ENCODE data around the gene CDKL4. TPM values are rescaled to one million over a fixed set of nuclear protein-coding genes. Genes with fewer than 3 reads are reported as not detected.
"Not testable (repeated sequence)": the region's sequence is repeated elsewhere in the genome, so short reads cannot be mapped to it uniquely, and the experiment has no call there.

The CDKL4 gene
- total and polyA plus RNA-seq, 5 donors from 2014 or later: 0.25 to 1.6 (median 0.43) TPM

- Histone ChIP-seq H3K4me3 (ENCODE audit: low read depth, low read length) (no peak overlapping the region), H3K27ac (ENCODE audit: insufficient read depth, low read length, poor library complexity, severe bottlenecking) (no peak overlapping the region), H3K27me3 (ENCODE audit: control insufficient read depth, insufficient read depth, low read length) (no peaks in the 10 kb centered on the region), H3K36me3 (ENCODE audit: control insufficient read depth, insufficient read depth, low read length) (no peaks in the 10 kb centered on the region), H3K4me1 (ENCODE audit: control insufficient read depth, insufficient read depth, low read length, poor library complexity, severe bottlenecking) (peaks cover 21% of the 10 kb centered on the region), H3K9me3 (ENCODE audit: control insufficient read depth in 2 of 2, low read length in 2 of 2) (no peaks in the 10 kb centered on the region)
- Mint-ChIP-seq H3K27ac (no peak overlapping the region), H3K9me3 (no peaks in the 10 kb centered on the region), H3K4me3 (no peak overlapping the region), H3K36me3 (no peaks in the 10 kb centered on the region), H3K4me1 (peaks cover 28 to 52% (median 39%) of the 10 kb centered on the region in 4 donors), H3K27me3 (peaks cover 37% of the 10 kb centered on the region)
- DNase-seq: no peak
- ATAC-seq (ENCODE audit: low read depth in 2 of 2): no peak
Observed at GRCh38 chr2:39140322-39140847, 103.4 kb downstream of the CDKL4 start.

DNA sequence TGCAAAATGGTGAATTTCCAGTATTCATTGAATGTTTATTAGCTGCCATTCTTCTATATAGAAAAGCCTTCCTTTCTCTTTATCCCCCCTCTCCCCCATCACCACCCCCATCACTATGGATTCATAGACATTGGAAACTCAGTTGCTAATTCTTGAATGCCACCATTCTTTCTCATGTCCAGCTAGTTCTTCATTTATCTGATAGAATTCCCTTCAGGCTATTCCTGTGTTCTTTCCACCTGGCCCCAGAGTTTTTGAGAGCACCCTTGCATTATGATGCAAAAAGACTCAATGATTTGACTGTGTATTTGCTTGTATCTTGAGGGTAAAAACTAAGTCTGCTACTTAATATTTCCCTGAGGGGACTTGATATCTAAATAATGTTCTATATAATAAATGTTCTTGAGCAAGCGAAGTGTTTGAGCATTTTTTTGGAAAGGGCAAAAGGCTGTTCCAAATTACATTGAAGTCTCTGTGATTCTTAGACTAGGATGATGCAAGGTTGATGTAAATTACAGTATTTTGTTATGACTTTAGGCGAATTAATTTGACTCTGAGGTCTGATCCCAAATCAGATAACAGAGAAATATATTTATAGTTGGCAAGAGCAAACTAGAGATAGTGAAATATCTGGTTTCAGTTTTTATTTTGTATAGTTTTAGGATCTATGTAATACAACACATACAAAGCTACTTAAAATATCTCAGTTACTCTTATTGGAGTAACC, 104.1 kb downstream of the CDKL4 start:
- no peak overlapping the region for H3K27ac Mint-ChIP-seq
- H3K27me3 Mint-ChIP-seq: peaks cover 37% of the 10 kb centered on the region
- no peaks in the 10 kb centered on the region for H3K9me3 Mint-ChIP-seq
- no peaks in the 10 kb centered on the region for H3K36me3 ChIP-seq (ENCODE audit: control insufficient read depth, insufficient read depth, low read length)
- DNase-seq (peak in 1 of 3 donors; percentile 40), ATAC-seq (ENCODE audit: low read depth in 2 of 2) (no peak)
- H3K4me3 Mint-ChIP-seq: peak overlapping the region in 1 of 4 donors; percentile 7
- H3K9me3 ChIP-seq (ENCODE audit: control insufficient read depth in 2 of 2, low read length in 2 of 2): no peaks in the 10 kb centered on the region
- no peak overlapping the region for H3K27ac ChIP-seq (ENCODE audit: insufficient read depth, low read length, poor library complexity, severe bottlenecking)
- H3K36me3 Mint-ChIP-seq: no peaks in the 10 kb centered on the region
- H3K4me1 Mint-ChIP-seq: peaks cover 28 to 52% (median 40%) of the 10 kb centered on the region in 4 donors
- H3K4me1 ChIP-seq (ENCODE audit: control insufficient read depth, insufficient read depth, low read length, poor library complexity, severe bottlenecking): peaks cover 21% of the 10 kb centered on the region
- H3K27me3 ChIP-seq (ENCODE audit: control insufficient read depth, insufficient read depth, low read length): no peaks in the 10 kb centered on the region
- H3K4me3 ChIP-seq (ENCODE audit: low read depth, low read length): no peak overlapping the region

GRCh38 chr2:39138837-39139211, 104.9 kb downstream of the CDKL4 start:
- ATAC-seq (ENCODE audit: low read depth in 2 of 2): no peak
- Mint-ChIP-seq H3K4me1 (peaks cover 28 to 55% (median 39%) of the 10 kb centered on the region in 4 donors), H3K36me3 (no peaks in the 10 kb centered on the region), H3K4me3 (peak overlapping the region in 2 of 4 donors; percentile 1 to 13), H3K9me3 (no peaks in the 10 kb centered on the region), H3K27ac (peak overlapping the region in 1 of 3 donors; percentile 58), H3K27me3 (peaks cover 39% of the 10 kb centered on the region)
- no peak overlapping the region for H3K27ac ChIP-seq (ENCODE audit: insufficient read depth, low read length, poor library complexity, severe bottlenecking)
- no peaks in the 10 kb centered on the region for H3K9me3 ChIP-seq (ENCODE audit: control insufficient read depth in 2 of 2, low read length in 2 of 2)
- H3K4me3 ChIP-seq (ENCODE audit: low read depth, low read length): no peak overlapping the region
- H3K4me1 ChIP-seq (ENCODE audit: control insufficient read depth, insufficient read depth, low read length, poor library complexity, severe bottlenecking): peaks cover 21% of the 10 kb centered on the region
- H3K36me3 ChIP-seq (ENCODE audit: control insufficient read depth, insufficient read depth, low read length): no peaks in the 10 kb centered on the region
- DNase-seq: no peak
- no peaks in the 10 kb centered on the region for H3K27me3 ChIP-seq (ENCODE audit: control insufficient read depth, insufficient read depth, low read length)

GRCh38 chr2:39138187-39138836, 105.5 kb downstream of the CDKL4 start:
- not testable (repeated sequence) for H3K4me3 Mint-ChIP-seq

GRCh38 chr2:39136799-39137198, 107.0 kb downstream of the CDKL4 start:
- H3K36me3 Mint-ChIP-seq: no peaks in the 10 kb centered on the region
- peak overlapping the region; percentile 15 to 75 (median 54) for H3K4me3 Mint-ChIP-seq
- Histone ChIP-seq H3K27ac (ENCODE audit: insufficient read depth, low read length, poor library complexity, severe bottlenecking) (peak overlapping the region; percentile 41), H3K4me1 (ENCODE audit: control insufficient read depth, insufficient read depth, low read length, poor library complexity, severe bottlenecking) (peaks cover 21% of the 10 kb centered on the region), H3K4me3 (ENCODE audit: low read depth, low read length) (peak overlapping the region; percentile 54), H3K36me3 (ENCODE audit: control insufficient read depth, insufficient read depth, low read length) (no peaks in the 10 kb centered on the region), H3K9me3 (ENCODE audit: control insufficient read depth in 2 of 2, low read length in 2 of 2) (no peaks in the 10 kb centered on the region), H3K27me3 (ENCODE audit: control insufficient read depth, insufficient read depth, low read length) (no peaks in the 10 kb centered on the region)
- peak in 2 of 3 donors; percentile 24 to 69 for DNase-seq
- H3K4me1 Mint-ChIP-seq: peaks cover 25 to 51% (median 34%) of the 10 kb centered on the region in 4 donors
- peak overlapping the region; percentile 9 to 91 (median 90) for H3K27ac Mint-ChIP-seq
- peaks cover 39% of the 10 kb centered on the region for H3K27me3 Mint-ChIP-seq
- peak; percentile 82 to 83 for ATAC-seq (ENCODE audit: low read depth in 2 of 2)
- H3K9me3 Mint-ChIP-seq: peaks cover 0 to 2% (median 0%) of the 10 kb centered on the region in 7 donors

More at GRCh38 chr2:39138187-39138836, 105.5 kb downstream of the CDKL4 start:
- H3K36me3 ChIP-seq (ENCODE audit: control insufficient read depth, insufficient read depth, low read length); DNase-seq; H3K27ac ChIP-seq (ENCODE audit: insufficient read depth, low read length, poor library complexity, severe bottlenecking); H3K27me3 ChIP-seq (ENCODE audit: control insufficient read depth, insufficient read depth, low read length); H3K36me3 Mint-ChIP-seq; H3K4me3 ChIP-seq (ENCODE audit: low read depth, low read length); ATAC-seq (ENCODE audit: low read depth in 2 of 2); H3K9me3 Mint-ChIP-seq; H3K9me3 ChIP-seq (ENCODE audit: control insufficient read depth in 2 of 2, low read length in 2 of 2): not testable (repeated sequence)
- H3K27ac Mint-ChIP-seq: peak overlapping the region in 1 of 3 donors; percentile 58
- peaks cover 44% of the 10 kb centered on the region for H3K27me3 Mint-ChIP-seq
- H3K4me1 Mint-ChIP-seq: peaks cover 28 to 58% (median 39%) of the 10 kb centered on the region in 4 donors
- H3K4me1 ChIP-seq (ENCODE audit: control insufficient read depth, insufficient read depth, low read length, poor library complexity, severe bottlenecking): peaks cover 21% of the 10 kb centered on the region

GRCh38 chr2:39135690-39136259, 108.0 kb downstream of the CDKL4 start:
- Histone ChIP-seq H3K36me3 (ENCODE audit: control insufficient read depth, insufficient read depth, low read length) (no peaks in the 10 kb centered on the region), H3K27me3 (ENCODE audit: control insufficient read depth, insufficient read depth, low read length) (no peaks in the 10 kb centered on the region), H3K9me3 (ENCODE audit: control insufficient read depth in 2 of 2, low read length in 2 of 2) (no peaks in the 10 kb centered on the region), H3K27ac (ENCODE audit: insufficient read depth, low read length, poor library complexity, severe bottlenecking) (no peak overlapping the region), H3K4me3 (ENCODE audit: low read depth, low read length) (peak overlapping the region; percentile 17), H3K4me1 (ENCODE audit: control insufficient read depth, insufficient read depth, low read length, poor library complexity, severe bottlenecking) (peaks cover 26% of the 10 kb centered on the region)
- Mint-ChIP-seq H3K9me3 (peaks cover 0 to 2% (median 0%) of the 10 kb centered on the region in 7 donors), H3K27me3 (peaks cover 43% of the 10 kb centered on the region), H3K27ac (peak overlapping the region; percentile 39 to 91 (median 90)), H3K4me1 (peaks cover 18 to 56% (median 33%) of the 10 kb centered on the region in 4 donors), H3K36me3 (no peaks in the 10 kb centered on the region), H3K4me3 (peak overlapping the region; percentile 48 to 88 (median 58))
- no peak for ATAC-seq (ENCODE audit: low read depth in 2 of 2)
- DNase-seq: peak in 1 of 3 donors; percentile 43

DNA sequence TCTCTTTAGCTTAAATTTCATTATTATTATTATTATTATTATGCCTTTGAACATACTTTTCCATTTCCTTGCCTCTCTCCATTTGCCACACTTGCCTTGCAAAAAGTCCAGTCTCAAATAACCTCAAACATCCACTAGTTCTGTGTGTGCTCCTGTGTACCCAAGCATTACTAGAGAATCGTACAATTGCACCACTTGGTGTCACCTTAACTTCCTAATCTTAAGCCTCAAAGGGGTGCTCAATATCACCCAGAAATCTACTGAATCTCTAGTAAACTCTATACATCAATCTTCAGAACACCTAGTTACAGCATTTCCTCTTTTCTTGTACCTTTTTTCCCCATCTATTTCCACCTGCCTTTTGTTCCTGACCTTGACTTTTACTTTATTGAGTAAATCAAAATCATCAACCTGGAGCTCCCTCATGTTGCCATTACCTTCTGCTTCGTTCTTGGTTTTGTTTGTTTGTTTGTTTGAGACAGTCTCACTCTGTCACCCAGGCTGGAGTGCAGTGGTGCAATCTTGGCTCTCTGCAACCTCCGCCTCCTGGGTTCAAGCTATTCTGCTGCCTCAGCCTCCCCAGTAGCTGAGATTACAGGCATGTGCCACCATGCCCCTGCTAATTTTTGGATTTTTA, 110.4 kb downstream of the CDKL4 start:
- ATAC-seq (ENCODE audit: low read depth in 2 of 2): no peak
- Histone ChIP-seq H3K4me3 (ENCODE audit: low read depth, low read length) (no peak overlapping the region), H3K9me3 (ENCODE audit: control insufficient read depth in 2 of 2, low read length in 2 of 2) (no peaks in the 10 kb centered on the region), H3K27ac (ENCODE audit: insufficient read depth, low read length, poor library complexity, severe bottlenecking) (no peak overlapping the region), H3K27me3 (ENCODE audit: control insufficient read depth, insufficient read depth, low read length) (no peaks in the 10 kb centered on the region), H3K36me3 (ENCODE audit: control insufficient read depth, insufficient read depth, low read length) (no peaks in the 10 kb centered on the region), H3K4me1 (ENCODE audit: control insufficient read depth, insufficient read depth, low read length, poor library complexity, severe bottlenecking) (peaks cover 48% of the 10 kb centered on the region)
- Mint-ChIP-seq H3K4me3 (peak overlapping the region in 1 of 4 donors; percentile 65), H3K27me3 (peaks cover 42% of the 10 kb centered on the region), H3K36me3 (no peaks in the 10 kb centered on the region), H3K4me1 (peaks cover 21 to 65% (median 38%) of the 10 kb centered on the region in 4 donors), H3K27ac (peak overlapping the region in 2 of 3 donors; percentile 0 to 88), H3K9me3 (peaks cover 0 to 2% (median 0%) of the 10 kb centered on the region in 7 donors)
- peak in 1 of 3 donors; percentile 56 for DNase-seq
